Measurements from ENCODE around the gene MLLT10.
"Not testable (repeated sequence)": the region's sequence is repeated elsewhere in the genome, so short reads cannot be mapped to it uniquely, and the experiment has no call there.

The MLLT10 gene

GRCh38 chr10:21702633-21703111 lies 168.6 kb downstream of the MLLT10 start:
- H3K36me3 ChIP-seq (ENCODE audit: insufficient read depth, low read length), result peaks cover 3% of the 10 kb centered on the region
- H3K27me3 ChIP-seq (ENCODE audit: insufficient read depth, low read length), result no peaks in the 10 kb centered on the region
- H2AFZ ChIP-seq (ENCODE audit: low read depth, low read length), result no peak overlapping the region
- peaks cover 2% of the 10 kb centered on the region for H3K9me3 ChIP-seq (ENCODE audit: low read length)
- H3K4me3 ChIP-seq (ENCODE audit: low read length), result no peak overlapping the region
- no peaks in the 10 kb centered on the region for H3K4me1 ChIP-seq (ENCODE audit: insufficient read depth, low read length)

GRCh38 chr10:21705142-21705827 lies 171.3 kb downstream of the MLLT10 start:
- Histone ChIP-seq H3K4me3 (ENCODE audit: low read length) (no peak overlapping the region), H3K36me3 (ENCODE audit: insufficient read depth, low read length) (peaks cover 13% of the 10 kb centered on the region), H3K4me1 (ENCODE audit: insufficient read depth, low read length) (no peaks in the 10 kb centered on the region), H3K9me3 (ENCODE audit: low read length) (peaks cover 2% of the 10 kb centered on the region), H2AFZ (ENCODE audit: low read depth, low read length) (no peak overlapping the region), H3K27me3 (ENCODE audit: insufficient read depth, low read length) (no peaks in the 10 kb centered on the region)

GRCh38 chr10:21705828-21706176 lies 171.8 kb downstream of the MLLT10 start:
- peaks cover 2% of the 10 kb centered on the region for H3K9me3 ChIP-seq (ENCODE audit: low read length)
- no peak overlapping the region for H2AFZ ChIP-seq (ENCODE audit: low read depth, low read length)
- no peak overlapping the region for H3K4me3 ChIP-seq (ENCODE audit: low read length)
- no peaks in the 10 kb centered on the region for H3K4me1 ChIP-seq (ENCODE audit: insufficient read depth, low read length)
- H3K36me3 ChIP-seq (ENCODE audit: insufficient read depth, low read length), result peaks cover 13% of the 10 kb centered on the region
- H3K27me3 ChIP-seq (ENCODE audit: insufficient read depth, low read length), result no peaks in the 10 kb centered on the region

- no peaks in the 10 kb centered on the region for H3K4me1 ChIP-seq (ENCODE audit: insufficient read depth, low read length)
- no peaks in the 10 kb centered on the region for H3K27me3 ChIP-seq (ENCODE audit: insufficient read depth, low read length)
- no peak overlapping the region for H3K4me3 ChIP-seq (ENCODE audit: low read length)
- no peak overlapping the region for H2AFZ ChIP-seq (ENCODE audit: low read depth, low read length)
- H3K36me3 ChIP-seq (ENCODE audit: insufficient read depth, low read length), result peaks cover 13% of the 10 kb centered on the region
- H3K9me3 ChIP-seq (ENCODE audit: low read length), result no peaks in the 10 kb centered on the region
Observed at GRCh38 chr10:21707498-21707897, 173.5 kb downstream of the MLLT10 start.

- H2AFZ ChIP-seq (ENCODE audit: low read depth, low read length), result no peak overlapping the region
Observed at GRCh38 chr10:21712975-21713374, 178.9 kb downstream of the MLLT10 start.

GRCh38 chr10:21715531-21716195 lies 181.6 kb downstream of the MLLT10 start:
- peaks cover 23% of the 10 kb centered on the region for H3K36me3 ChIP-seq (ENCODE audit: insufficient read depth, low read length)
- no peak overlapping the region for H3K4me3 ChIP-seq (ENCODE audit: low read length)
- H3K4me1 ChIP-seq (ENCODE audit: insufficient read depth, low read length), result peaks cover 12% of the 10 kb centered on the region
- H3K9me3 ChIP-seq (ENCODE audit: low read length), result no peaks in the 10 kb centered on the region
- no peaks in the 10 kb centered on the region for H3K27me3 ChIP-seq (ENCODE audit: insufficient read depth, low read length)
- no peak overlapping the region for H2AFZ ChIP-seq (ENCODE audit: low read depth, low read length)

More at GRCh38 chr10:21712975-21713374, 178.9 kb downstream of the MLLT10 start:
- H3K4me1 ChIP-seq (ENCODE audit: insufficient read depth, low read length), result peaks cover 3% of the 10 kb centered on the region
- peaks cover 33% of the 10 kb centered on the region for H3K36me3 ChIP-seq (ENCODE audit: insufficient read depth, low read length)
- no peaks in the 10 kb centered on the region for H3K27me3 ChIP-seq (ENCODE audit: insufficient read depth, low read length)
- H3K9me3 ChIP-seq (ENCODE audit: low read length), result no peaks in the 10 kb centered on the region
- no peak overlapping the region for H3K4me3 ChIP-seq (ENCODE audit: low read length)

- not testable (repeated sequence) for H3K4me3 ChIP-seq (ENCODE audit: low read length); H2AFZ ChIP-seq (ENCODE audit: low read depth, low read length); H3K9me3 ChIP-seq (ENCODE audit: low read length); H3K27me3 ChIP-seq (ENCODE audit: insufficient read depth, low read length)
- peaks cover 25% of the 10 kb centered on the region for H3K36me3 ChIP-seq (ENCODE audit: insufficient read depth, low read length)
- peaks cover 21% of the 10 kb centered on the region for H3K4me1 ChIP-seq (ENCODE audit: insufficient read depth, low read length)
Observed at GRCh38 chr10:21717437-21718054, 183.5 kb downstream of the MLLT10 start.

- Histone ChIP-seq H3K27me3 (ENCODE audit: insufficient read depth, low read length) (no peaks in the 10 kb centered on the region), H3K4me1 (ENCODE audit: insufficient read depth, low read length) (peaks cover 32% of the 10 kb centered on the region), H3K9me3 (ENCODE audit: low read length) (no peaks in the 10 kb centered on the region), H2AFZ (ENCODE audit: low read depth, low read length) (no peak overlapping the region), H3K36me3 (ENCODE audit: insufficient read depth, low read length) (peaks cover 18% of the 10 kb centered on the region), H3K4me3 (ENCODE audit: low read length) (no peak overlapping the region)
Observed at GRCh38 chr10:21719502-21719901, 185.5 kb downstream of the MLLT10 start.

GRCh38 chr10:21720090-21720489 lies 186.1 kb downstream of the MLLT10 start:
- Histone ChIP-seq H3K36me3 (ENCODE audit: insufficient read depth, low read length) (peaks cover 16% of the 10 kb centered on the region), H3K4me3 (ENCODE audit: low read length) (no peak overlapping the region), H3K27me3 (ENCODE audit: insufficient read depth, low read length) (no peaks in the 10 kb centered on the region), H3K4me1 (ENCODE audit: insufficient read depth, low read length) (peaks cover 38% of the 10 kb centered on the region), H3K9me3 (ENCODE audit: low read length) (no peaks in the 10 kb centered on the region), H2AFZ (ENCODE audit: low read depth, low read length) (no peak overlapping the region)

- Histone ChIP-seq H2AFZ (ENCODE audit: low read depth, low read length) (no peak overlapping the region), H3K27me3 (ENCODE audit: insufficient read depth, low read length) (no peaks in the 10 kb centered on the region), H3K36me3 (ENCODE audit: insufficient read depth, low read length) (peaks cover 10% of the 10 kb centered on the region), H3K4me1 (ENCODE audit: insufficient read depth, low read length) (peaks cover 43% of the 10 kb centered on the region), H3K9me3 (ENCODE audit: low read length) (no peaks in the 10 kb centered on the region), H3K4me3 (ENCODE audit: low read length) (no peak overlapping the region)
Observed at GRCh38 chr10:21721000-21721665, 187.1 kb downstream of the MLLT10 start.

- Histone ChIP-seq H3K9me3 (ENCODE audit: low read length) (no peaks in the 10 kb centered on the region), H2AFZ (ENCODE audit: low read depth, low read length) (no peak overlapping the region), H3K36me3 (ENCODE audit: insufficient read depth, low read length) (peaks cover 4% of the 10 kb centered on the region), H3K4me1 (ENCODE audit: insufficient read depth, low read length) (peaks cover 54% of the 10 kb centered on the region), H3K27me3 (ENCODE audit: insufficient read depth, low read length) (no peaks in the 10 kb centered on the region), H3K4me3 (ENCODE audit: low read length) (no peak overlapping the region)
Observed at GRCh38 chr10:21722209-21722608, 188.2 kb downstream of the MLLT10 start.

- peaks cover 69% of the 10 kb centered on the region for H3K4me1 ChIP-seq (ENCODE audit: insufficient read depth, low read length)
- no peaks in the 10 kb centered on the region for H3K27me3 ChIP-seq (ENCODE audit: insufficient read depth, low read length)
- H2AFZ ChIP-seq (ENCODE audit: low read depth, low read length), result no peak overlapping the region
- H3K4me3 ChIP-seq (ENCODE audit: low read length), result no peak overlapping the region
- H3K36me3 ChIP-seq (ENCODE audit: insufficient read depth, low read length), result peaks cover 10% of the 10 kb centered on the region
- H3K9me3 ChIP-seq (ENCODE audit: low read length), result no peaks in the 10 kb centered on the region
Observed at GRCh38 chr10:21724020-21724589, 190.1 kb downstream of the MLLT10 start.

All from neuron (in vitro differentiated cells).